Superior temporal gyrus (tissue), 1 donor: ENCODE results near the gene MMEL1.

ENCODE experiments used
- DNase-seq: peaks from one replicate; pipeline ENCODE4 v3.0.0-alpha.2; 2016; ENCODE audit errors: extremely low spot score

Gene MMEL1

GRCh38 chr1:2604844-2605508 is 27.8 kb downstream of the MMEL1 start:
- DNase-seq = no peak

- DNase-seq = no peak
Measured at GRCh38 chr1:2604156-2604843, 28.5 kb downstream of the MMEL1 start.

- no peak for DNase-seq
Measured at GRCh38 chr1:2603521-2604155, 29.2 kb downstream of the MMEL1 start.

GRCh38 chr1:2602866-2603520 is 29.8 kb downstream of the MMEL1 start:
- DNase-seq = no peak

GRCh38 chr1:2602311-2602835 is 30.4 kb downstream of the MMEL1 start:
- DNase-seq = no peak

GRCh38 chr1:2601721-2602303 is 31.0 kb downstream of the MMEL1 start:
- no peak for DNase-seq

GRCh38 chr1:2598329-2598931 is 34.4 kb downstream of the MMEL1 start:
- DNase-seq = no peak

GRCh38 chr1:2597441-2598328 is 35.1 kb downstream of the MMEL1 start:
- no peak for DNase-seq

GRCh38 chr1:2596530-2597333 is 36.1 kb downstream of the MMEL1 start:
- no peak for DNase-seq

- DNase-seq = no peak
Measured at GRCh38 chr1:2595812-2596529, 36.8 kb downstream of the MMEL1 start.

GRCh38 chr1:2595261-2595811 is 37.5 kb downstream of the MMEL1 start:
- no peak for DNase-seq

- no peak for DNase-seq
Measured at GRCh38 chr1:2594641-2595131, 38.1 kb downstream of the MMEL1 start.

- no peak for DNase-seq
Measured at GRCh38 chr1:2594001-2594640, 38.7 kb downstream of the MMEL1 start.

- DNase-seq = no peak
Measured at GRCh38 chr1:2593251-2593878, 39.5 kb downstream of the MMEL1 start.

GRCh38 chr1:2592672-2593071 is 40.1 kb downstream of the MMEL1 start:
- DNase-seq = no peak

GRCh38 chr1:2591581-2592261 is 41.1 kb downstream of the MMEL1 start:
- DNase-seq = no peak

- DNase-seq = no peak
Measured at GRCh38 chr1:2591233-2591580, 41.6 kb downstream of the MMEL1 start.
